Lung microvascular endothelial cell (primary cell): Measurements from ENCODE around the gene FAM170A. TPM values are rescaled to one million over a fixed set of nuclear protein-coding genes. Genes with fewer than 3 reads are reported as not detected.

Experiments used
- DNase-seq, 2 donors: peaks; one replicate each; pipeline versions ENCODE4 v3.0.0 to v3.0.0-alpha.2; 2010; ENCODE audit warnings: low read depth in 2 of 2
- total RNA-seq: library from RNA; depleted of rRNA; stranded (reverse); fragments of >200 nt; gene quantifications from 2 replicates; pipeline ENCODE4 v1.2.1, GENCODE V29; 2014

Gene FAM170A
- total RNA-seq = not detected in 2 replicates

- DNase-seq = no peak
Measured at GRCh38 chr5:119629339-119629738, at the start of gene FAM170A. FAM170A (plus strand) TSS chr5:119629558; CDS start chr5:119629769, 211 bp downstream.

GRCh38 chr5:119582987-119583386, 46.4 kb upstream of the FAM170A start:
- DNase-seq = no peak

- DNase-seq = no peak
Measured at GRCh38 chr5:119583684-119584083, 45.7 kb upstream of the FAM170A start.

- no peak for DNase-seq
Measured at GRCh38 chr5:119596046-119596445, 33.3 kb upstream of the FAM170A start.

GRCh38 chr5:119597728-119598298, 31.5 kb upstream of the FAM170A start:
- no peak for DNase-seq

DNA sequence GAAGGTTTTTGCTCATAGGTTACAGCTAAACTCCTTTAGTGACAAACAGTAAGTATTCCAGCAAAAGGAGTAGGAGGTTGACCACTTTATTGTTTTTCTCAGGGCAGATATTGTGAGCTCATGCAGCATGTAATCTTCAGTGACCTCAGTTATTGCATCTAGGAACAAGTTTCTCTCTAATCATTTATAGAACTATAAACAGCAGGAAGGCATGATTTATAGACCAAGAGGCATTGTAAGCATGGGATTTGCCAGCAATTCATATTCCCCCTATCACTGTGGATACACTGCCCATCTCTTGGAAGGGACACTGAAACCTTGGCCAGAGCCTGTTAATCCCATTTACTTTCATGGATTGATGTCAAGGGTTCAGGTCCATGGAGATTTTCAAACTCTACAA, 15.4 kb upstream of the FAM170A start:
- no peak for DNase-seq

- DNase-seq = no peak
Measured at GRCh38 chr5:119614838-119615237, 14.5 kb upstream of the FAM170A start.

DNA sequence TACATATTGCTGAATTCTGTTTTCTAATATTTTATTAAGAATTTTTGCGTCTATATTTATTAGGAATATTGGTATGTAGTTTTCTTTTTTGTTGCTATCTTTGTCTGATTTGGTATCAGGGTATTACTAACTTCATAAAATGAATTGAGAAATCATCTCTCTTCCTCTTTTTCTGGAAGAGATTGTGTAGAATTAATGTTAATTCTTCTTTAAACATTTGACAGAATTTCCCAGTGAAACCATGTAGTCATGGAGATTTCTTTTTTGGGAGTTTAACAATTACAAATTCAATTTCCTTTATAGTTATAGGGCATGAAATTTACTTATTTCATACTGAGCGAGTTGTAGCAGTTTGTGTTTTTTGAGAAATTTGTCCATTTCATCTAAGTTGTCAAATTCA, 3.3 kb upstream of the FAM170A start:
- DNase-seq = no peak

DNA sequence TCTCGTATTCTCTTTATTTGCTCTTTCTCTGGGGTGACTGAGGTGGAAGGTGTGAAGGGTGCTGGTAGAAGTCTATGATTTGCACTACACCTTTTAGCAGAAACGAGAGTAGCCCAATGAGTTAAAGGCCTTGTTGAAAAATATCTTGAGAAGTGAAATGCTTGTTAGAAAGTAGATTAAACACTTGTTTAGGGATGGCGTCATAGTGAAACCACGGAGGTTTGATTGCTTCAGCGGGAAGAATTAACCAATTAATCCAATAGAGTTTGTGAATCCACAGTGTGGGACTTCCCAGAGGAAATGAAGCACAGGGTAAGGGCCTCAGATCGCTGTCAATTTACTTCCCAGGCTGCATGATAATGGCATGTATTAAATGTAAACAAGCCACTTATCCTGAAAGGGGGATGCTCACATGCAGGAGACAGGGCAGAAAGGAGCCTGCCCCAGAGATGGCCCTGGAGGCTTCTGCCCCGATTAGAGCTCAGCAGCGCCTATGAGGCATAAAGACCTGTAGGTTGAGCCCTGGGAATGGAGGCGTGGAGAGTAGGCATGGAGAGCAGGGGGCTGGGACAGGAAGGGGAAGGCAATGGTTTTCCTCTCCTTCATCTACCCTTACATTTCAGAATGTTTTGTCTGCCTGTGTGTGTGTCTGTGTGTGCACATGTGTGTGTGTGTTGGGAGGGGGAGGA, 1.5 kb downstream of the FAM170A start:
- DNase-seq = no peak

DNA sequence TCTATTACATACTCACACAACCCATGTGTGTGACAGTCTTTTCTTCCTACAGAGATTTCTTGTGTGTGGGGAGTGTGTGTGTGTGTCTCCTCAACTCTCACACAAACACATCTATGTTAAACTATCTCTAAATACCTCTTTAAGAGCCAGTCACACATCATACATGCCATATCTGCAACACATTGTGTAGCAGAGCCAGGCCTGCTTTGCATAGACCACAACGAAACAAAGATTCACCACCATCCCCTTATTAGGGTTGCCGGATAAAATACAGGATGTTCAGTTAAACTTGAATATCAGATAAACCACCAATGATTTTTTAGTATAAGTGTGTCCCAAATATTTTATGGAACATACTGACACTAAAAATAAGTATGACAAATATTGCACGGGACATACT, 2.3 kb downstream of the FAM170A start:
- DNase-seq = no peak

GRCh38 chr5:119651486-119651885, 22.1 kb downstream of the FAM170A start:
- DNase-seq = no peak

DNA sequence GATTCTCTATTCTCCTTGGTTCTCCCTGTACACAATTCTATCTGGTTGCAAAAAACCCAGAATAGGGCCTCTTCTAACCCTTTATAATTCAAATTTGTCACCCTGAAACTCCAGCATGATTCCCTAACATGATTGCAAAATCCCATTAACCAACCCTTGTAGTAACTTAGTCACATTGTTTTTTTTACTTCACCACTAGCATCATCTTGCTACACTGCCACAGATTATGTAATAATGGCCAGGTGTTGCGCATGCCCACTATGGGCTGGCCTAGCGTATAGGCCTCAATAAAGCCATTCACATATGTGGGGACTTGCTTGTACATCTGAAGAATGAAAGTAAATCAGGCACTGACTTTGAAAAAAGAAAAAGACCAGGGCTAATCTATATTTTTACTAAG, 25.7 kb downstream of the FAM170A start:
- no peak for DNase-seq

DNA sequence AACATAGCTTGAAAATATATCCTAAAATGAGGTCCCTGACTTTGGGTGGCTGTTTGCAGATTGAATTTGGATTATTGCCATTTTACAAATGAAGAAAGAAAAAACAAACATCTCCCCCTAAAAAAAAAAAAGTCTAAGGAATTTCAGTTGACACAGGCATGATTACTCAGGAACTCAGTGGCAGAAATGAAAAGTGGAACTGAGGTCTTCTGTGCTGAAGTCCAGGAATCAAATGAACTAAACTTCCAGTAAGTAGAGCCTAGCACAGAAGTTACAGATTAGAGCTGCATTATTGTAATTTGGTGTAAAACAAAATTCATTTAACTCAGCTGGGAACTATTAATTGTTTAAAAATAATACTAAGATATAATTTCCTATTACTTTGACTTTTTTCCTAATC, 26.7 kb downstream of the FAM170A start:
- DNase-seq = no peak

- no peak for DNase-seq
Measured at GRCh38 chr5:119666542-119666941, 37.2 kb downstream of the FAM170A start.

DNA sequence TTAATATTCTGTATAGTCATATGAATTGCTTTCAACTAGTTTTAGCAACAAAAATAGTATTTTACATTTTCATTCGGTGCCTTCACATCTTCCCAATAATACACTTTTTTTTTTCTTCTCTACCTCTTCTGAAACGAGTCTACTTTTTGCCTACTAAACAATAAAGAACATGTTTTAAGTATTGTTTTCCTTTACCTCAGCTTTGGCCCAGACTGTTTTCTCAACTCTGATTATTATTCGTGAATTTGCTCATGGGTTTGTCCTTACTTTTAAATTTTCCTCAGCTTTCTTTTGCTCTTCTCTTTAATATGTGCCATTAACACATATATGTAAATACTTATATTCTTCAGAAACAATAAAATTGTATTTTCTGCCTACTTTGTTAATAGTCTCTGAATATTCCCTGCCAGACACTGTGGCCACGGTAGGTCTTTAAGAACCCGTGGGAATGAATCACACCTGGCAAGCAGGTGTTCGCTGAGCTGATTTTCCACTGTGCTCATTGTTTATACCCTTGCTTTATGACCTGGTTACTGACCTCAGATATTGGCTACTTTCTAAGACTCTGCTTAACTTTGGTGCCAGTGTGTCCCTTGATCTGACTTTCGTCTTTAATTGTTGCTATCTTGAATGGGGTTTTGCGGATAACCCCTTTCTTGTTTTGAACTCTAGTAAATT, 49.1 kb downstream of the FAM170A start:
- DNase-seq = no peak

GRCh38 chr5:119680080-119680479, 50.7 kb downstream of the FAM170A start:
- DNase-seq = no peak

- DNase-seq = no peak
Measured at GRCh38 chr5:119681734-119682133, 52.4 kb downstream of the FAM170A start.

DNA sequence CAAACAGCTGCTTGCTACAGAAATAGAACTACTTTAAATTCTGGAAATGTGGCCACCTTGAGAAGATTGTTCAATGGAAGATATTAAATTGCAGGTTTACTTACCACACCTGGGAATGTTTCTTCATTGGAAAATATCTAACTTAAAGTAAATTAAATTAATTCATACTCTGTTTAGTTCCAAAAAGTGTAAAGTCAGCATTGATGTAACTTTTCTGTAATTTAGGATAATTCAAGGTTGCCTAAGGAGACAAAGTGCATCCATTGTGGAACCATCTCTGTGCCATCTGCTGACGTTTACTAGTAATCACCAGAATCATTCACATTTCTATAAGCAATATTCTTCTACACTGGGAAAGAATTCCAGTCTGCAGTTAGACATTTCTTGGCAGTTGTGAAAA, 53.0 kb downstream of the FAM170A start:
- no peak for DNase-seq

Other genes starting within 250 kb of the FAM170A start
- 143 and 155 TPM in 2 replicates for gene HSD17B4, start 177.1 kb upstream of the FAM170A start, total RNA-seq